Thyroid gland (tissue), 4 donors: ENCODE data around the gene CFAP46. TPM values are rescaled to one million over a fixed set of nuclear protein-coding genes. Genes with fewer than 3 reads are reported as not detected.

Experiments
- DNase-seq, 2 donors: peaks; one replicate each; pipeline ENCODE4 v3.0.0-alpha.2; 2019
- H3K27ac ChIP-seq, 3 donors: fragments of 200-600 bp; sonication (generic); 1 replicate in 2 of 3; 2 replicates in 1 of 3; pipeline ENCODE4 v1.5.1; 2016 to 2019; ENCODE audit warnings: mild to moderate bottlenecking in 1 of 3, moderate library complexity in 1 of 3
- H3K27me3 ChIP-seq: fragments of 200-600 bp; sonication (generic); one replicate; pipeline ENCODE4 v1.5.1; 2019
- H3K36me3 ChIP-seq, 2 donors: fragments of 200-600 bp; sonication (generic); one replicate each; pipeline ENCODE4 v1.5.1; 2016 to 2019
- H3K4me1 ChIP-seq, 2 donors: fragments of 200-600 bp; sonication (generic); one replicate each; pipeline ENCODE4 v1.5.1; 2017 to 2019
- H3K4me3 ChIP-seq, 3 donors: fragments of 200-600 bp; sonication (generic); replicated peaks in 1 of 3; 1 replicate in 2 of 3; 2 replicates in 1 of 3; pipeline ENCODE4 v1.5.1; 2016; ENCODE audit warnings: mild to moderate bottlenecking in 1 of 3
- H3K9me3 ChIP-seq: fragments of 200-600 bp; sonication (generic); one replicate; pipeline ENCODE4 v1.5.1; 2017
- CTCF ChIP-seq, 6 experiments: fragments of 200-600 bp in 3 of 6; fragments of 450-650 bp in 3 of 6; sonication (generic) in 3 of 6; IDR thresholded peaks; one replicate each; pipeline ENCODE4 v1.5.1; 2016 to 2019; ENCODE audit warnings: antibody characterized with exemption in 6 of 6, mild to moderate bottlenecking in 2 of 6, inconsistent platforms in 1 of 6, moderate library complexity in 1 of 6
- POLR2A ChIP-seq, 2 donors: fragments of 450-650 bp; IDR thresholded peaks; one replicate each; pipeline ENCODE4 v1.6.1; 2017; ENCODE audit warnings: antibody characterized with exemption in 2 of 2, mild to moderate bottlenecking in 2 of 2, moderate library complexity in 1 of 2
- WGBS, 2 donors: methylation state at CpG; one replicate each; pipeline ENCODE4 v1.1.5; 2017; 5-methylcytosine and 5-hydroxymethylcytosine counted together
- intact Hi-C: fragments of 100-400 bp; cut with DNase I; formaldehyde crosslinking; loops from one replicate; pipeline ENCODE4 v1.15.1; 2023
- total RNA-seq, 4 donors: library from RNA; depleted of rRNA; stranded (reverse); fragments of >200 nt; gene quantifications; one replicate each; pipeline ENCODE4 v1.2.3, GENCODE V29; 2016

Gene CFAP46
- total RNA-seq, 4 donors from 2014 or later = 3.6 to 12.7 (median 9.1) TPM

GRCh38 chr10:132813560-132814468, 128.6 kb downstream of the CFAP46 start:
- no peak for DNase-seq
- WGBS, 2 donors = 68 to 75% methylated on average over 14 to 17 of the region's 28 CpGs
- TF ChIP-seq CTCF (IDR thresholded peaks at IDR 0.05) (no peak), POLR2A (IDR thresholded peaks at IDR 0.05) (no peak)

GRCh38 chr10:132813001-132813401, 129.4 kb downstream of the CFAP46 start:
- Histone ChIP-seq H3K4me1 (no peaks in the 10 kb centered on the region), H3K4me3 (no peak overlapping the region), H3K9me3 (no peaks in the 10 kb centered on the region), H3K27me3 (no peaks in the 10 kb centered on the region), H3K27ac (no peak overlapping the region), H3K36me3 (no peaks in the 10 kb centered on the region)
- DNase-seq = no peak
- TF ChIP-seq CTCF (IDR thresholded peaks at IDR 0.05) (no peak), POLR2A (IDR thresholded peaks at IDR 0.05) (no peak)
- intact Hi-C loops = no loop called here
- WGBS, 2 donors = 86 to 87% methylated on average over 10 of the region's 10 CpGs

More at GRCh38 chr10:132813560-132814468, 128.6 kb downstream of the CFAP46 start:
- H3K36me3 ChIP-seq = no peaks in the 10 kb centered on the region
- H3K27ac ChIP-seq = no peak overlapping the region
- no peak overlapping the region for H3K4me3 ChIP-seq
- no peaks in the 10 kb centered on the region for H3K4me1 ChIP-seq
- H3K27me3 ChIP-seq = no peaks in the 10 kb centered on the region
- no peaks in the 10 kb centered on the region for H3K9me3 ChIP-seq
- intact Hi-C loops = no loop called here

- H3K4me1 ChIP-seq = no peaks in the 10 kb centered on the region
- H3K4me3 ChIP-seq = no peak overlapping the region
- intact Hi-C loops = no loop called here
- 81 to 89% methylated on average over 6 to 10 of the region's 11 CpGs for WGBS, 2 donors
- H3K27ac ChIP-seq = no peak overlapping the region
- TF ChIP-seq POLR2A (IDR thresholded peaks at IDR 0.05) (no peak), CTCF (IDR thresholded peaks at IDR 0.05) (no peak)
- no peaks in the 10 kb centered on the region for H3K27me3 ChIP-seq
- H3K36me3 ChIP-seq = no peaks in the 10 kb centered on the region
- DNase-seq = no peak
- no peaks in the 10 kb centered on the region for H3K9me3 ChIP-seq
Observed at GRCh38 chr10:132812520-132812919, 129.8 kb downstream of the CFAP46 start.

- intact Hi-C loops = no loop called here
- Histone ChIP-seq H3K9me3 (no peaks in the 10 kb centered on the region), H3K4me3 (no peak overlapping the region), H3K27me3 (no peaks in the 10 kb centered on the region), H3K4me1 (no peaks in the 10 kb centered on the region), H3K36me3 (no peaks in the 10 kb centered on the region), H3K27ac (no peak overlapping the region)
- 92% methylated on average over 9 of the region's 26 CpGs; no CpG with 5 or more reads in 1 of the 2 donors for WGBS, 2 donors
- TF ChIP-seq CTCF (IDR thresholded peaks at IDR 0.05) = no peak
- no peak for DNase-seq
Observed at GRCh38 chr10:132811891-132812481, 130.4 kb downstream of the CFAP46 start.
